ENCODE data around the gene CNPY1. TPM values are rescaled to one million over a fixed set of nuclear protein-coding genes. Genes with fewer than 3 reads are reported as not detected.

Gene CNPY1
- total RNA-seq, 2 donors from 2014 or later, result not detected

GRCh38 chr7:155509359-155509724 is 37.0 kb downstream of the CNPY1 start:
- Histone ChIP-seq H3K27ac (no peak overlapping the region), H3K4me3 (no peak overlapping the region), H3K36me3 (no peaks in the 10 kb centered on the region), H3K4me1 (replicated peaks) (no peaks in the 10 kb centered on the region), H3K9me3 (no peaks in the 10 kb centered on the region), H3K27me3 (replicated peaks; ENCODE audit: insufficient read depth) (peaks cover 51% of the 10 kb centered on the region)
- TF ChIP-seq POLR2AphosphoS5 (IDR thresholded peaks at IDR 0.05) (no peak), POLR2A (IDR thresholded peaks at IDR 0.05) (no peak), CTCF (IDR thresholded peaks at IDR 0.05) (no peak)
- DNase-seq (ENCODE audit: low spot score), result no peak
- WGBS, result 5% methylated on average over 9 of the region's 16 CpGs
- intact Hi-C loops (cut with DNase I), result no loop called here

- Histone ChIP-seq H3K4me3 (no peak overlapping the region), H3K27ac (no peak overlapping the region), H3K36me3 (no peaks in the 10 kb centered on the region), H3K27me3 (replicated peaks; ENCODE audit: insufficient read depth) (peaks cover 55% of the 10 kb centered on the region), H3K4me1 (replicated peaks) (no peaks in the 10 kb centered on the region), H3K9me3 (no peaks in the 10 kb centered on the region)
- no peak for DNase-seq (ENCODE audit: low spot score)
- WGBS, result 10% methylated on average over 29 of the region's 29 CpGs
- TF ChIP-seq CTCF (IDR thresholded peaks at IDR 0.05) (no peak), POLR2A (IDR thresholded peaks at IDR 0.05) (no peak), POLR2AphosphoS5 (IDR thresholded peaks at IDR 0.05) (no peak)
- intact Hi-C loops (cut with DNase I), result no loop called here
Measured at GRCh38 chr7:155508376-155509358, 37.7 kb downstream of the CNPY1 start.

DNA sequence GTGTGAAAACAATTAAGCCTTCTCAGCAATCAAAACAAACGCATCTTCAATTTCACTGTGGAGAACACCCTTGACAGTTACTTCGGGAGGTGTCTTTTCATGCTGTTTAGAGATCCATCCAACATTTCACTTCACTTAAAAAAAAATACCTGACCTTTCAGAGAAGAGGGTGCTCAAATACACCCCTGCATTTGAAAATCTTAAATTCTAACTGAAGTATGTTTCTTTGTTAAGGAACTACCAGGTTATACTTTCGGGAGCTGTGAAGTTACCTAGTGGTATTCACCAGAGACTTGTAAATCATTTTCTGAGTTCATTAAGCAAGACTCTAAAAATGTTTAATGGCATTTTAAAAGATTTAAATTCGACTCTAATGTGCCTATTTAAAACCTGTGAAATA is 38.8 kb downstream of the CNPY1 start:
- DNase-seq (ENCODE audit: low spot score), result no peak
- no peak overlapping the region for H3K4me3 ChIP-seq
- H3K9me3 ChIP-seq, result no peaks in the 10 kb centered on the region
- intact Hi-C loops (cut with DNase I), result no loop called here
- no peaks in the 10 kb centered on the region for H3K36me3 ChIP-seq
- TF ChIP-seq POLR2AphosphoS5 (IDR thresholded peaks at IDR 0.05), result no peak
- no peak for TF ChIP-seq CTCF (IDR thresholded peaks at IDR 0.05)
- no peak for TF ChIP-seq POLR2A (IDR thresholded peaks at IDR 0.05)
- H3K27me3 ChIP-seq (replicated peaks; ENCODE audit: insufficient read depth), result peaks cover 54% of the 10 kb centered on the region
- H3K4me1 ChIP-seq (replicated peaks), result no peaks in the 10 kb centered on the region
- 16% methylated on average over 4 of the region's 4 CpGs for WGBS
- no peak overlapping the region for H3K27ac ChIP-seq

- Histone ChIP-seq H3K4me3 (no peak overlapping the region), H3K27ac (no peak overlapping the region), H3K4me1 (replicated peaks) (no peaks in the 10 kb centered on the region), H3K36me3 (no peaks in the 10 kb centered on the region), H3K9me3 (no peaks in the 10 kb centered on the region), H3K27me3 (replicated peaks; ENCODE audit: insufficient read depth) (peaks cover 48% of the 10 kb centered on the region)
- 13% methylated on average over 14 of the region's 14 CpGs for WGBS
- intact Hi-C loops (cut with DNase I), result no loop called here
- TF ChIP-seq CTCF (IDR thresholded peaks at IDR 0.05) (no peak), POLR2A (IDR thresholded peaks at IDR 0.05) (no peak), POLR2AphosphoS5 (IDR thresholded peaks at IDR 0.05) (no peak)
- no peak for DNase-seq (ENCODE audit: low spot score)
Measured at GRCh38 chr7:155506854-155507337, 39.5 kb downstream of the CNPY1 start.

DNA sequence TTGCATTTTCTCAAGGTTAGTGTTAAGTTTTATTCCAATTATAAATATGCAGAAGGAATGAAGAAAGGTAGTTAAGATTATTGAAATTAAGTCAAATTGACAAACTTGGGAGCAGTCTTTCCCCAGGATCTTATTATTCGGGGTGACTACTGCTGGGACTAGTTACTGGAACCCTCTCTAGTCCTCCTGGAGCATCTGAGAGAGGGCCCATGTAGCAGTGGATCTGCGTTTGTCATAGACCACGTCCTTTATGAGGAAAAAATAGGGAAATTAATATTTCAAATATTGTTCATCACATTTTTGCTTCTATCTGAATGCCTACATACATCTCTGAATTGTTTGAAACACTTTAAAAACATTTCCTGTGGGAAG is 41.0 kb downstream of the CNPY1 start:
- 28% methylated on average over 3 of the region's 3 CpGs for WGBS
- Histone ChIP-seq H3K27me3 (replicated peaks; ENCODE audit: insufficient read depth) (peaks cover 40% of the 10 kb centered on the region), H3K27ac (no peak overlapping the region)

More for the DNA sequence above, 41.0 kb downstream of the CNPY1 start:
- Histone ChIP-seq H3K4me3 (no peak overlapping the region), H3K36me3 (no peaks in the 10 kb centered on the region), H3K4me1 (replicated peaks) (no peaks in the 10 kb centered on the region), H3K9me3 (no peaks in the 10 kb centered on the region)
- DNase-seq (ENCODE audit: low spot score), result no peak
- intact Hi-C loops (cut with DNase I), result no loop called here
- no peak for TF ChIP-seq POLR2AphosphoS5 (IDR thresholded peaks at IDR 0.05)
- TF ChIP-seq CTCF (IDR thresholded peaks at IDR 0.05), result no peak
- TF ChIP-seq POLR2A (IDR thresholded peaks at IDR 0.05), result no peak
